Measurements from ENCODE around the gene SLC35F1. TPM values are rescaled to one million over a fixed set of nuclear protein-coding genes. Genes with fewer than 3 reads are reported as not detected.

The SLC35F1 gene
- total and polyA plus RNA-seq, 8 donors, result 0.18 to 4.0 (median 3.4) TPM

GRCh38 chr6:118354641-118355040 is 447.6 kb downstream of the SLC35F1 start:
- Histone ChIP-seq H3K27me3 (no peaks in the 10 kb centered on the region), H3K4me1 (no peaks in the 10 kb centered on the region), H3K4me3 (no peak overlapping the region), H3K27ac (no peak overlapping the region), H3K36me3 (no peaks in the 10 kb centered on the region), H3K9me3 (no peaks in the 10 kb centered on the region)
- DNase-seq (no peak), ATAC-seq (no peak)
- TF ChIP-seq CTCF (IDR thresholded peaks at IDR 0.05), result no peak
- intact Hi-C loops (cut with DNase I), result no loop called here

GRCh38 chr6:118356054-118356453 is 449.0 kb downstream of the SLC35F1 start:
- H3K36me3 ChIP-seq, result no peaks in the 10 kb centered on the region
- intact Hi-C loops (cut with DNase I), result no loop called here
- no peak overlapping the region for H3K27ac ChIP-seq
- no peak overlapping the region for H3K4me3 ChIP-seq
- ATAC-seq (no peak), DNase-seq (no peak)
- no peaks in the 10 kb centered on the region for H3K9me3 ChIP-seq
- no peak for TF ChIP-seq CTCF (IDR thresholded peaks at IDR 0.05)
- H3K4me1 ChIP-seq, result no peaks in the 10 kb centered on the region
- H3K27me3 ChIP-seq, result no peaks in the 10 kb centered on the region

GRCh38 chr6:118356686-118357085 is 449.6 kb downstream of the SLC35F1 start:
- ATAC-seq (no peak), DNase-seq (no peak)
- H3K36me3 ChIP-seq, result no peaks in the 10 kb centered on the region
- no peaks in the 10 kb centered on the region for H3K4me1 ChIP-seq
- no peak overlapping the region for H3K4me3 ChIP-seq
- no peaks in the 10 kb centered on the region for H3K27me3 ChIP-seq
- H3K9me3 ChIP-seq, result no peaks in the 10 kb centered on the region
- TF ChIP-seq CTCF (IDR thresholded peaks at IDR 0.05), result no peak
- intact Hi-C loops (cut with DNase I), result no loop called here
- no peak overlapping the region for H3K27ac ChIP-seq

Other genes starting within 250 kb of the SLC35F1 start
- 10 to 100 TPM; 30.2 to 47.3 TPM for gene NUS1, start 231.8 kb upstream of the SLC35F1 start, total RNA-seq
- gene NUS1, start 231.8 kb upstream of the SLC35F1 start, polyA plus RNA-seq (ENCODE audit: insufficient read length in 6 of 6), result 10 to 100 TPM; 38.2 to 44.2 (median 41.2) TPM